IgD-negative memory B cell (primary cell): ENCODE results near the gene NAALADL2. TPM values are rescaled to one million over a fixed set of nuclear protein-coding genes. Genes with fewer than 3 reads are reported as not detected.
A peak's percentile ranks its signal among the peaks of the same experiment; 100 is the strongest.

Experiments used
- H3K27ac Mint-ChIP-seq, 3 donors: one replicate each; pipeline ENCODE4 v1.8.0; 2020 to 2022; ENCODE audit warnings: mild to moderate bottlenecking in 3 of 3, mixed read lengths in 3 of 3, moderate library complexity in 1 of 3
- H3K27me3 Mint-ChIP-seq: one replicate; pipeline ENCODE4 v1.8.0; 2021; ENCODE audit warnings: mixed read lengths
- H3K36me3 Mint-ChIP-seq: one replicate; pipeline ENCODE4 v1.8.0; 2020; ENCODE audit warnings: mild to moderate bottlenecking, mixed read lengths
- H3K4me1 Mint-ChIP-seq, 3 donors: one replicate each; pipeline ENCODE4 v1.8.0; 2020 to 2022; ENCODE audit warnings: mixed read lengths in 3 of 3, mild to moderate bottlenecking in 1 of 3
- H3K4me3 Mint-ChIP-seq, 4 donors: one replicate each; pipeline ENCODE4 v1.8.0; 2020 to 2022; ENCODE audit warnings: mild to moderate bottlenecking in 4 of 4, mixed read lengths in 4 of 4, moderate library complexity in 3 of 4
- H3K9me3 Mint-ChIP-seq, 3 donors: one replicate each; pipeline ENCODE4 v1.8.0; 2020 to 2021; ENCODE audit warnings: mixed read lengths in 3 of 3, mild to moderate bottlenecking in 1 of 3
- polyA plus RNA-seq: library from polyadenylated mRNA; unstranded; fragments of 300-500 nt; fragmentation: Illumina TruSeq; gene quantifications from one replicate; pipeline ENCODE4 v1.2.3, GENCODE V29; 2021

The NAALADL2 gene
- polyA plus RNA-seq, 1 donor from 2014 or later = not detected

- no peak overlapping the region for H3K27ac Mint-ChIP-seq
- no peaks in the 10 kb centered on the region for H3K27me3 Mint-ChIP-seq
- peaks cover 0 to 7% (median 3%) of the 10 kb centered on the region in 3 donors for H3K9me3 Mint-ChIP-seq
- no peaks in the 10 kb centered on the region for H3K4me1 Mint-ChIP-seq
- no peaks in the 10 kb centered on the region for H3K36me3 Mint-ChIP-seq
- no peak overlapping the region for H3K4me3 Mint-ChIP-seq
Observed at GRCh38 chr3:175702956-175703355, 843.8 kb downstream of the NAALADL2 start.

GRCh38 chr3:175704366-175705055 lies 845.4 kb downstream of the NAALADL2 start:
- H3K27ac Mint-ChIP-seq = no peak overlapping the region
- peaks cover 0 to 7% (median 3%) of the 10 kb centered on the region in 3 donors for H3K9me3 Mint-ChIP-seq
- H3K4me3 Mint-ChIP-seq = no peak overlapping the region
- no peaks in the 10 kb centered on the region for H3K4me1 Mint-ChIP-seq
- H3K36me3 Mint-ChIP-seq = no peaks in the 10 kb centered on the region
- no peaks in the 10 kb centered on the region for H3K27me3 Mint-ChIP-seq

GRCh38 chr3:175713268-175713667 lies 854.1 kb downstream of the NAALADL2 start:
- Mint-ChIP-seq H3K27me3 (no peaks in the 10 kb centered on the region), H3K4me1 (no peaks in the 10 kb centered on the region), H3K36me3 (no peaks in the 10 kb centered on the region)

GRCh38 chr3:175716446-175716845 lies 857.3 kb downstream of the NAALADL2 start:
- Mint-ChIP-seq H3K27ac (no peak overlapping the region), H3K4me1 (no peaks in the 10 kb centered on the region)

More at GRCh38 chr3:175713268-175713667, 854.1 kb downstream of the NAALADL2 start:
- Mint-ChIP-seq H3K27ac (no peak overlapping the region), H3K9me3 (peaks cover 0 to 8% (median 2%) of the 10 kb centered on the region in 3 donors), H3K4me3 (no peak overlapping the region)

GRCh38 chr3:175726228-175726627 lies 867.1 kb downstream of the NAALADL2 start:
- Mint-ChIP-seq H3K4me1 (no peaks in the 10 kb centered on the region), H3K4me3 (peak overlapping the region in 1 of 4 donors; percentile 10), H3K36me3 (no peaks in the 10 kb centered on the region), H3K27ac (no peak overlapping the region), H3K9me3 (peaks cover 0 to 9% (median 2%) of the 10 kb centered on the region in 3 donors), H3K27me3 (no peaks in the 10 kb centered on the region)

More at GRCh38 chr3:175716446-175716845, 857.3 kb downstream of the NAALADL2 start:
- Mint-ChIP-seq H3K36me3 (no peaks in the 10 kb centered on the region), H3K27me3 (no peaks in the 10 kb centered on the region), H3K4me3 (no peak overlapping the region), H3K9me3 (peaks cover 0 to 2% (median 0%) of the 10 kb centered on the region in 3 donors)

GRCh38 chr3:175728566-175728965 lies 869.4 kb downstream of the NAALADL2 start:
- H3K27me3 Mint-ChIP-seq = no peaks in the 10 kb centered on the region
- H3K4me3 Mint-ChIP-seq = no peak overlapping the region
- no peak overlapping the region for H3K27ac Mint-ChIP-seq
- H3K4me1 Mint-ChIP-seq = no peaks in the 10 kb centered on the region
- peaks cover 2 to 9% (median 2%) of the 10 kb centered on the region in 3 donors for H3K9me3 Mint-ChIP-seq
- no peaks in the 10 kb centered on the region for H3K36me3 Mint-ChIP-seq

- Mint-ChIP-seq H3K4me1 (no peaks in the 10 kb centered on the region), H3K27ac (no peak overlapping the region), H3K9me3 (peaks cover 2 to 9% (median 2%) of the 10 kb centered on the region in 3 donors), H3K36me3 (no peaks in the 10 kb centered on the region), H3K27me3 (no peaks in the 10 kb centered on the region), H3K4me3 (no peak overlapping the region)
Observed at GRCh38 chr3:175729466-175729865, 870.3 kb downstream of the NAALADL2 start.

- H3K27ac Mint-ChIP-seq = no peak overlapping the region
- no peaks in the 10 kb centered on the region for H3K36me3 Mint-ChIP-seq
- no peaks in the 10 kb centered on the region for H3K27me3 Mint-ChIP-seq
- H3K4me1 Mint-ChIP-seq = no peaks in the 10 kb centered on the region
- peaks cover under 1 to 9% (median 2%) of the 10 kb centered on the region in 3 donors for H3K9me3 Mint-ChIP-seq
- no peak overlapping the region for H3K4me3 Mint-ChIP-seq
Observed at GRCh38 chr3:175731543-175731942, 872.4 kb downstream of the NAALADL2 start.

- H3K36me3 Mint-ChIP-seq = no peaks in the 10 kb centered on the region
- H3K4me1 Mint-ChIP-seq = no peaks in the 10 kb centered on the region
- H3K4me3 Mint-ChIP-seq = no peak overlapping the region
- no peak overlapping the region for H3K27ac Mint-ChIP-seq
- no peaks in the 10 kb centered on the region for H3K27me3 Mint-ChIP-seq
- peaks cover 0 to 5% (median 2%) of the 10 kb centered on the region in 3 donors for H3K9me3 Mint-ChIP-seq
Observed at GRCh38 chr3:175732017-175732416, 872.9 kb downstream of the NAALADL2 start.

GRCh38 chr3:175735866-175736265 lies 876.7 kb downstream of the NAALADL2 start:
- Mint-ChIP-seq H3K36me3 (no peaks in the 10 kb centered on the region), H3K4me3 (no peak overlapping the region), H3K9me3 (peaks cover 0 to 2% (median 0%) of the 10 kb centered on the region in 3 donors), H3K4me1 (no peaks in the 10 kb centered on the region), H3K27me3 (no peaks in the 10 kb centered on the region), H3K27ac (no peak overlapping the region)

GRCh38 chr3:175737646-175738572 lies 878.8 kb downstream of the NAALADL2 start:
- Mint-ChIP-seq H3K4me3 (no peak overlapping the region), H3K9me3 (no peaks in the 10 kb centered on the region), H3K27ac (no peak overlapping the region), H3K36me3 (no peaks in the 10 kb centered on the region), H3K27me3 (no peaks in the 10 kb centered on the region), H3K4me1 (no peaks in the 10 kb centered on the region)

GRCh38 chr3:175741951-175742350 lies 882.8 kb downstream of the NAALADL2 start:
- no peaks in the 10 kb centered on the region for H3K27me3 Mint-ChIP-seq
- no peak overlapping the region for H3K4me3 Mint-ChIP-seq
- H3K4me1 Mint-ChIP-seq = no peaks in the 10 kb centered on the region
- H3K9me3 Mint-ChIP-seq = peaks cover 0 to 6% (median 3%) of the 10 kb centered on the region in 3 donors
- no peaks in the 10 kb centered on the region for H3K36me3 Mint-ChIP-seq
- H3K27ac Mint-ChIP-seq = no peak overlapping the region

GRCh38 chr3:175743733-175744400 lies 884.7 kb downstream of the NAALADL2 start:
- Mint-ChIP-seq H3K9me3 (peaks cover 0 to 6% (median 3%) of the 10 kb centered on the region in 3 donors), H3K4me3 (no peak overlapping the region), H3K36me3 (no peaks in the 10 kb centered on the region), H3K4me1 (no peaks in the 10 kb centered on the region), H3K27ac (no peak overlapping the region), H3K27me3 (no peaks in the 10 kb centered on the region)

GRCh38 chr3:175746308-175746707 lies 887.2 kb downstream of the NAALADL2 start:
- H3K27ac Mint-ChIP-seq = no peak overlapping the region
- no peak overlapping the region for H3K4me3 Mint-ChIP-seq
- H3K36me3 Mint-ChIP-seq = no peaks in the 10 kb centered on the region
- no peaks in the 10 kb centered on the region for H3K27me3 Mint-ChIP-seq
- peaks cover 0 to 6% (median 3%) of the 10 kb centered on the region in 3 donors for H3K9me3 Mint-ChIP-seq
- no peaks in the 10 kb centered on the region for H3K4me1 Mint-ChIP-seq
